GM19328 (cell line): Measurements from ENCODE around the gene MARCHF2.

Experiments used
- ATAC-seq: cut with Tn5 transposase; IDR thresholded peaks from one replicate; pipeline ENCODE4 v1.9.1; 2021; ENCODE audit warnings: mild to moderate bottlenecking, moderate library complexity; ENCODE audit not compliant: unreplicated experiment

MARCHF2 gene

GRCh38 chr19:8473648-8474476, 60.8 kb downstream of the MARCHF2 start:
- no peak for ATAC-seq

DNA sequence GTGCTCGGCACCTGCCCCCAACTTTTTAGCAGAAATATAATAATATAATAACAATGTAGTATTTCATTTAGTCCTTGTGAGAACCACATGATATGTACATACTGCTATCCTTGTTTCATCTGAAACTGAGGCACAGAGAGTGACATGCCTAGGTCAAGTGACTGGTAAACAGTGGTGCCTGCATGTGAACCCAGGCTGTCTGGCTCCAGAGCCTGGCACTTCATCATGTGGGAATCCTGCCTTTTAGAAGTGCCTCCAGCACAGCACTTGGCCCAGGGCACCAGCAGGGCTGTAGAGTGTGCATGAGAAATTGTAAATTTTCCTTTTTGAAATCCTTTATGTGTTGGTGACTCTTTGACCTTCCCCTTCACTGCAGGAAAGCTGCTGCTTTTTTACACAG, 61.9 kb downstream of the MARCHF2 start:
- no peak for ATAC-seq

- ATAC-seq: no peak
Observed at GRCh38 chr19:8476524-8476923, 63.4 kb downstream of the MARCHF2 start.

- ATAC-seq: no peak
Observed at GRCh38 chr19:8477889-8478288, 64.8 kb downstream of the MARCHF2 start.

DNA sequence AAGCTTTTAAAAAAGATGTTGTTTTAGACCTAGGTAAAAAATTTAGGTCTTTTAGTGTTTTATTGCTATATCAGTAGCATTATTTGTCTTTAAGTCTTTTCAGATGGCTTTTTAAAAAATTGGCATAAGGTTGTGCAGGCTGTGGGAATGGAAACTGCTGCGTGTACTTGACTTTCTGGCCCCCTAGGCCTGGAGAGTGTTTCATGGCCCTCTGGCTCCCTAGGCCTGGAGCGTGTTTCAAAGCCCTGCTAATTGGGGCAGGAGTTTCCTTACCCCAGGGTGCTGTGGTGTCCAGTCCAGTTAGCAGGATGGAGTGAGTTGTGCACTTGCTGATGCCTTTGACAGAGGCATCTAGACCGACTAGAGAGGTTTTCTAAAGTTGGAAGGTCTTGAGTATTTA, 65.5 kb downstream of the MARCHF2 start:
- no peak for ATAC-seq

DNA sequence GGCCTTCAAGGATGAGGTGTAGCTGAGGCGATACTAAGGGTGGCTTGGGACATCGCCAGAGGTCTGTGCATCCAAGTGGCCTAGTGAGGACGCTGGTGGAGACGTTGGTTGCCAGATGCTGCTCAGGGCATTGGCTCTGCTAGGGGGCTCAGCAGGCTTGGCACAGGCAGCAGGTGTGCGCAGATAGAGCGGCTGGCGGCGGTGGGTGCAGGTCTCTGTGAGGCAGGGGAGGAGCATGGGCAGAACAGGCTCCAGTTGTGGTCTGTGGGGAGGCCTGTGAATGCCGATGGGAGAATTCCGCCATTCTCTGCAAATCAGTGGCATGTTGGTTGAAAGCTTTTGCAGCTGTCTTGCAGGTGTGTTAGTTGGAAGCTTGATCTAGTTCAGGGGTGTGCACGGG, 68.1 kb downstream of the MARCHF2 start:
- no peak for ATAC-seq

GRCh38 chr19:8481616-8482015, 68.5 kb downstream of the MARCHF2 start:
- no peak for ATAC-seq

DNA sequence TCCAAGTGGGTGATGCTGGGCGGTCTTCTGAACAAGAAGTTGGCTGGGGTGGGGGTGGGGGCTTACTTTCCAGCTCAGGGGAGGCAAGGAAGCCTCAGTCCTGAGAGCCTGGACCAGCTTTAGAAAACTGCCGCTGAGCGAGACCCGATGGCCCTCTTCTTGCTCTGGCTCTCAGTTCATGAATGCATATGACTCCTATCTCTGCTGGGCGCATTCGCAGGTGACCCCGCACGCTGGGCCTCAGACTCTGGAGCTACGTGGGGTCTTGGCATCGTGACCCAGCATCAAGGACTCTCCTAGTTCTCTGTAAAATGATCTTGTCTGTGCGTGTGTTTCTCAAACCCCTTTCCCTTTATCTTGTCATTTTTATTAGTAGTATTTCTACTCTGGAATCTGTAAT, 69.6 kb downstream of the MARCHF2 start:
- ATAC-seq: no peak

DNA sequence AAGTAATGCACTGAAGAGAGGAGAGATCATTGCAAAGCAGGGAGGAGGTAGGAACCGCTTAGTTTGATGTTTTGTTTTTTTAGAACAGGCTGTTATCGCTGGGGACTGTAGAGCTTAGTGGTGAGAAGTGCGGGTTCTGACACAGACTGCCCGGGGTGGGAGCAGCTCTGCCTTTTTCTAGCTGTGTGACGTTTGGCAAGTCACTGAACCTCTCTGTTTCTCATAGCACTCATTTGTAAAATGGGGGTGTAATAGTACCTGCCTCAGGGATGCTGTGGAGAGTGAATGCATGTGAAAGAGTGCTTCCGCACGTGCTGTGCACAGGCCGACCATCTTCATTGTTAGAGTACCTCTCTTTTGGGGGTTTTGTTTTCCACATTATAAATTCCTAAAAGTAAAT, 70.1 kb downstream of the MARCHF2 start:
- no peak for ATAC-seq

DNA sequence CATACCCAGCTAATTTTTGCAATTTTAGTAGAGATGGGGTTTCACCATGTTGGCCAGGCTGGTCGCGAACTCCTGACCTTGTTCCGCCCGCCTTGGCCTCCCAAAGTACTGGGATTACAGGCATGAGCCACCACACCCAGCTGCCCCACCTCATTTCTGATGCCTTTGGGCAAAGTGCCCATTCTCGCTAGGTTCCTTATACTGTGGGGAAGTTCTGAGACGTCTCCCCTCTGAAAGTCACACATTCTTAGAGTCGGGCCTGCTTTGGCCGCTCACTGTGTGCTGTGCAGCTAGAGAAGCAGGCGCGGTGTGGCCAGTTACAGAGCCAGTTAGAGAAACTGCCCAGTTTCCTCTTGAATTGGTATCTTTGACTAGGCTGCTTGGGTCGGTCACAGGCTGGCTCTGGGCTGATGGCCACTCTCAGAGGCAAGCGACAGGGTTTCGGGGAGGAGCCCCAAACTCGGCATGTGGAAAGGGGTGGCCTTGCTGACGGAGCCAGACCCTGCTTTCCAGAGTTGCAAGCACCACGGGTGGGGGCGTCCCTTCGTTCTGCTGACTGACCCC, 71.3 kb downstream of the MARCHF2 start:
- no peak for ATAC-seq

GRCh38 chr19:8485561-8486371, 72.7 kb downstream of the MARCHF2 start:
- ATAC-seq: no peak

DNA sequence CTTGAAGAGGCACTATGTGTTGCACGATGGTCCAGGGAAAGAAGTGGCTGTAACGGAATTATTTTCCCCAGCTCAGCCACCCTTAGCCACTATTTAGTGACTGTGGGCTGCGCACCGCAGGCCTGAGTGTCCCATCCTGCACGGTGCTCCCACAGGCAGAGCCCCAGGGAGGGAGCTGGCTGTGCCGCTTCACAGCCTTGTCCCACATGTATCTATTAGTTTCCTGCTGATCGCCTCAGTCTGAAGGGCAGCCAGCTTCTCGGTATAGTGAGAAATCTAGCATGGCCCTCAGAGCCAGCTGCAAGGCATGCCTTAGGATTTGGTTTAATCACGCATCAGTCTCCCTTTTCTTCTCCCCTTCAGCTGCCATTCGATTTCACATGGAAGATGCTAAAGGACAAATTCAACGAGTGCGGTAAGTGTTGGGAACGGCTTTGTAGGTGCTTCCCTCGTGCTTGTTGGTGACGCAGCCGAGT, 73.6 kb downstream of the MARCHF2 start:
- no peak for ATAC-seq

DNA sequence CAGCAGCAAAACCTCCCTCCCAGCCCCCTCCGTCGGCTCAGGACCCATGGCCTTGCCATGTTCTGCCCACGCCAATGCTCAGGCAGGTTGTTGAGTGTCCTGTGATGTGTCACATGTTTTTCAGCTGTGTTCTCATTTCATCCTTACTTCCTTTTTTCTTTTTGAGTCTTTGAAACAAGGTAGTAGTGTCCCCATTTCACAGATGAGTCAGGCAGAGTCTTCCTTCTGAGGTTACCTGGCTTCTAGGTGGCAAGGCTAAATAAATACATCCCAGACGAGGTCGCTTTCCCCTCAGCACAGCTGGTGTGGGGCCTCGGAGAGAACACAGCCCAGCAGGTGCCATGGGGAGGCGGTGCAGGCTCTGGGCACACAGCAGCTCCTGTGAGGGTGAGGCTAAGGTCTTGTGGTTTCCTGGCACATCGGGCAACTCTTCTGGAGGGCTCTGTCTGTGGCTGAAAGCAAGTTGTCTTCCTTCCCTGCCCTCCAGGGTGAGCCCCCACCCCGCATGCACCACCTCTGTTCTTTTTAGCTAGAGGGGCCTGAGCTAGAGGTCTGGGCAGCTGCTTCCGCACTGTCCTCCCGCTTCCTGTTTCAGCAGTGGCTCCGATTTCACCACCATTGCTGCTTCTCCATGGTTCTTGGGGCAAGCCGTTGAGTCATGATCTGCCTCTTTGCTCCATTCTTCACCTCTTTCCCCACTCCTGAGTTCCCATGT, 74.2 kb downstream of the MARCHF2 start:
- no peak for ATAC-seq

DNA sequence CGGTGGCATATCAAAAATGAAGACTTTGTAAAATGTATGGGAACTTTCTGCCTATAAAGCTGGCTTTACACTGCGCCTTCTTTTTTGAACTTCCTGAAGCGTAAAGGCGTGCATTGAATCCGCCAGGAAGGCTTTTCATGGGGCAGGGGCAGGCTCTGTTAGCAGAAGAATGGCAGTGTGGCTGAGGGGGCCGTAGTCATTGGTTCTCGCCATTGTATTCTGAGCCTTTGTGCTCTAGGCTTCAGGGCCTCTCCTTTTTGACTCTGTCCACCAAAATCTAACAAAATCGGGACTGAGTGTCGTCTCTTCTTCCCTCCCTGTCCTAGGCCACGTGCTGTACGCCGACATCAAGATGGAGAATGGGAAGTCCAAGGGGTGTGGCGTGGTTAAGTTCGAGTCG, 75.3 kb downstream of the MARCHF2 start:
- ATAC-seq: no peak
